KOPT-K1 (cell line): ENCODE results near the gene TMEM156.
"Not testable (repeated sequence)": the region's sequence is repeated elsewhere in the genome, so short reads cannot be mapped to it uniquely, and the experiment has no call there.

Source experiments
- H3K27ac ChIP-seq: fragments of 200-600 bp; sonication (generic); 2 replicates; pipeline ENCODE4 v1.5.1; 2016; ENCODE audit warnings: antibody characterized with exemption, mild to moderate bottlenecking, low read depth, low read length; ENCODE audit not compliant: poor library complexity, severe bottlenecking
- H3K36me3 ChIP-seq: fragments of 200-600 bp; sonication (generic); 2 replicates; pipeline ENCODE4 v1.5.1; 2017; ENCODE audit warnings: antibody characterized with exemption, mild to moderate bottlenecking, low read length, moderate library complexity; ENCODE audit not compliant: insufficient read depth
- H3K9me3 ChIP-seq: fragments of 200-600 bp; sonication (generic); 2 replicates; pipeline ENCODE4 v1.5.1; 2017; ENCODE audit warnings: antibody characterized with exemption, low read length, mild to moderate bottlenecking; ENCODE audit not compliant: insufficient read depth, poor library complexity, severe bottlenecking

The TMEM156 gene

GRCh38 chr4:38989487-38989886 is 42.7 kb downstream of the TMEM156 start:
- no peaks in the 10 kb centered on the region for H3K36me3 ChIP-seq
- no peaks in the 10 kb centered on the region for H3K9me3 ChIP-seq
- no peak overlapping the region for H3K27ac ChIP-seq

- H3K27ac ChIP-seq, H3K36me3 ChIP-seq, H3K9me3 ChIP-seq: not testable (repeated sequence)
These were observed 43.9 kb downstream of the TMEM156 start for GRCh38 chr4:38988353-38988752.

- no peaks in the 10 kb centered on the region for H3K9me3 ChIP-seq
- H3K36me3 ChIP-seq, result no peaks in the 10 kb centered on the region
- no peak overlapping the region for H3K27ac ChIP-seq
These were observed 44.7 kb downstream of the TMEM156 start for GRCh38 chr4:38987491-38987890.

GRCh38 chr4:38985410-38986100 is 46.7 kb downstream of the TMEM156 start:
- no peaks in the 10 kb centered on the region for H3K36me3 ChIP-seq
- H3K9me3 ChIP-seq, result no peaks in the 10 kb centered on the region
- H3K27ac ChIP-seq, result no peak overlapping the region

- no peak overlapping the region for H3K27ac ChIP-seq
- no peaks in the 10 kb centered on the region for H3K9me3 ChIP-seq
- H3K36me3 ChIP-seq, result no peaks in the 10 kb centered on the region
These were observed 48.2 kb downstream of the TMEM156 start for GRCh38 chr4:38983787-38984598.

GRCh38 chr4:38983291-38983690 is 48.9 kb downstream of the TMEM156 start:
- Histone ChIP-seq H3K36me3 (no peaks in the 10 kb centered on the region), H3K27ac (no peak overlapping the region), H3K9me3 (no peaks in the 10 kb centered on the region)

GRCh38 chr4:38982361-38983095 is 49.7 kb downstream of the TMEM156 start:
- Histone ChIP-seq H3K27ac (no peak overlapping the region), H3K36me3 (no peaks in the 10 kb centered on the region), H3K9me3 (no peaks in the 10 kb centered on the region)

GRCh38 chr4:38980903-38981676 is 51.1 kb downstream of the TMEM156 start:
- no peaks in the 10 kb centered on the region for H3K9me3 ChIP-seq
- no peaks in the 10 kb centered on the region for H3K36me3 ChIP-seq
- H3K27ac ChIP-seq, result no peak overlapping the region

- no peaks in the 10 kb centered on the region for H3K9me3 ChIP-seq
- H3K36me3 ChIP-seq, result no peaks in the 10 kb centered on the region
- H3K27ac ChIP-seq, result no peak overlapping the region
These were observed 52.5 kb downstream of the TMEM156 start for GRCh38 chr4:38979511-38980230.

- Histone ChIP-seq H3K27ac (no peak overlapping the region), H3K9me3 (no peaks in the 10 kb centered on the region), H3K36me3 (no peaks in the 10 kb centered on the region)
These were observed 53.1 kb downstream of the TMEM156 start for GRCh38 chr4:38979081-38979480.

- Histone ChIP-seq H3K9me3 (no peaks in the 10 kb centered on the region), H3K27ac (no peak overlapping the region), H3K36me3 (no peaks in the 10 kb centered on the region)
These were observed 55.9 kb downstream of the TMEM156 start for GRCh38 chr4:38976308-38976707.

GRCh38 chr4:38968668-38969067 is 63.5 kb downstream of the TMEM156 start:
- peaks cover 15% of the 10 kb centered on the region; the same call in 1 of the 2 replicates for H3K36me3 ChIP-seq
- peaks cover 4% of the 10 kb centered on the region for H3K9me3 ChIP-seq
- H3K27ac ChIP-seq, result no peak overlapping the region

GRCh38 chr4:38967260-38968095 is 64.7 kb downstream of the TMEM156 start:
- peaks cover 15% of the 10 kb centered on the region; the same call in 1 of the 2 replicates for H3K36me3 ChIP-seq
- H3K27ac ChIP-seq, result no peak overlapping the region

More at GRCh38 chr4:38967260-38968095, 64.7 kb downstream of the TMEM156 start:
- peaks cover 4% of the 10 kb centered on the region for H3K9me3 ChIP-seq
